GM12892 (cell line): ENCODE results near the gene NPPA.

Experiments used
- POLR2A ChIP-seq: IDR thresholded peaks from 2 replicates; pipeline ENCODE4 v1.6.1; 2011; ENCODE audit warnings: low read depth, low read length, control low read depth
- TAF1 ChIP-seq: IDR thresholded peaks from 2 replicates; pipeline ENCODE4 v1.6.1; 2011; ENCODE audit warnings: low read depth, mild to moderate bottlenecking, control low read depth, low read length, borderline replicate concordance

DNA sequence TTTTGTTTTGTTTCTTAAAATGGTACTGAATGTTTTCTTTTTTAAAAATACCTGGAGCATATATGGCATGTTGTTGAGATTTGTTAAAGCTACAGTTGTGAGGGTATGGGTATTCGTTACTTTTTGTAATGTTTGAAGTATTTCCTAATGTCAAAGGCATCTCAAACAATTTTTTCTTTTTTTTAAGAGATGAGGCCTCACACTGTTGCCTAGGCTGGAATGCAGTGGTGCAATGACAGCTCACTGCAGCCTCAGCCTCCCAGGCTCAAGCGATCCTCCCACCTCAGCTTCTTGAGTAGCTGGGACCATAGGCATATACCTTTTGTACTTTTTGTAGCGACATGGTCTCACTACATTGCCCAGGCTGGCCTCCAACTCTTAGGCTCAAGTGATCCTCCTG, 25.5 kb downstream of the NPPA start:
- TF ChIP-seq POLR2A (no peak), TAF1 (no peak)
